A673 (cell line): ENCODE data around the gene ZSCAN32. TPM values are rescaled to one million over a fixed set of nuclear protein-coding genes. Genes with fewer than 3 reads are reported as not detected.

ENCODE experiments used
- BruUV-seq: library from RNA; stranded (reverse); fragments of 400-500 nt; replicated peaks from 2 replicates; lab custom pipeline; 2021; lab: Mats Ljungman, UMichigan
- CTCF ChIA-PET: fragments of 300-600 bp; sonication (Branson Sonifier 250); formaldehyde crosslinking; loops from one replicate; lab custom pipeline; 2022; ENCODE audit warnings: antibody characterized with exemption; lab: Charles Lee
- POLR2A ChIA-PET: fragments of 300-600 bp; sonication (Branson Sonifier 250); formaldehyde crosslinking; loops from one replicate; lab custom pipeline; 2022; ENCODE audit warnings: antibody characterized with exemption; ENCODE audit not compliant: low non-redundant PET; lab: Charles Lee
- DNase-seq: peaks from one replicate; pipeline ENCODE4 v3.0.0-alpha.2; 2015; ENCODE audit warnings: low spot score
- H3K27ac ChIP-seq: fragments of 200-600 bp; sonication (generic); 2 replicates; pipeline ENCODE4 v1.5.1; 2016; ENCODE audit warnings: mixed run types, low read depth, mild to moderate bottlenecking, mixed read lengths, antibody characterized with exemption, low read length; ENCODE audit not compliant: poor library complexity, severe bottlenecking
- H3K27me3 ChIP-seq: fragments of 200-600 bp; sonication (generic); replicated peaks from 2 replicates; pipeline ENCODE4 v1.6.1; 2017; ENCODE audit warnings: mixed run types, low read depth, mild to moderate bottlenecking, mixed read lengths, antibody characterized with exemption, low read length; ENCODE audit not compliant: insufficient read depth, poor library complexity
- H3K36me3 ChIP-seq: fragments of 200-600 bp; sonication (generic); 2 replicates; pipeline ENCODE4 v1.6.1; 2016; ENCODE audit warnings: mixed run types, mild to moderate bottlenecking, mixed read lengths, antibody characterized with exemption, low read length; ENCODE audit not compliant: insufficient read depth, poor library complexity, severe bottlenecking
- H3K4me1 ChIP-seq: fragments of 200-600 bp; sonication (generic); 2 replicates; pipeline ENCODE4 v1.6.1; 2017; ENCODE audit warnings: mixed run types, mild to moderate bottlenecking, mixed read lengths, antibody characterized with exemption, low read length; ENCODE audit not compliant: insufficient read depth, poor library complexity, severe bottlenecking
- H3K4me3 ChIP-seq: fragments of 200-600 bp; sonication (generic); 2 replicates; pipeline ENCODE4 v1.5.1; 2016; ENCODE audit warnings: low read depth, mixed run types, mild to moderate bottlenecking, mixed read lengths, low read length; ENCODE audit not compliant: poor library complexity, severe bottlenecking
- H3K9me3 ChIP-seq: fragments of 200-600 bp; sonication (generic); 2 replicates; pipeline ENCODE4 v1.6.1; 2016; ENCODE audit warnings: mixed run types, low read depth, mild to moderate bottlenecking, mixed read lengths, antibody characterized with exemption, low read length; ENCODE audit not compliant: poor library complexity, severe bottlenecking
- CTCF ChIP-seq: fragments of 300-800, 200-600 bp; sonication (generic); conservative IDR thresholded peaks from 2 replicates; pipeline ENCODE4 v1.5.1; 2017; ENCODE audit warnings: low read depth, mild to moderate bottlenecking, antibody characterized with exemption, low read length, moderate library complexity, mixed read lengths
- EZH2 ChIP-seq: fragments of 200-600 bp; sonication (generic); IDR thresholded peaks from 2 replicates; pipeline ENCODE4 v1.6.1; 2017; ENCODE audit warnings: borderline replicate concordance, low read depth, mild to moderate bottlenecking, mixed read lengths, antibody characterized with exemption, low read length; ENCODE audit not compliant: poor library complexity, severe bottlenecking
- intact Hi-C: fragments of 100-400 bp; cut with micrococcal nuclease; formaldehyde crosslinking; loops from one replicate; pipeline ENCODE4 v1.10.0; 2022; ENCODE audit not compliant: unreplicated experiment
- total RNA-seq: library from RNA; stranded (reverse); gene quantifications from 2 replicates; pipeline ENCODE4 v1.2.3, GENCODE V29; 2021

Gene ZSCAN32
- total RNA-seq, 1 experiment from 2014 or later = 17.3 TPM

DNA sequence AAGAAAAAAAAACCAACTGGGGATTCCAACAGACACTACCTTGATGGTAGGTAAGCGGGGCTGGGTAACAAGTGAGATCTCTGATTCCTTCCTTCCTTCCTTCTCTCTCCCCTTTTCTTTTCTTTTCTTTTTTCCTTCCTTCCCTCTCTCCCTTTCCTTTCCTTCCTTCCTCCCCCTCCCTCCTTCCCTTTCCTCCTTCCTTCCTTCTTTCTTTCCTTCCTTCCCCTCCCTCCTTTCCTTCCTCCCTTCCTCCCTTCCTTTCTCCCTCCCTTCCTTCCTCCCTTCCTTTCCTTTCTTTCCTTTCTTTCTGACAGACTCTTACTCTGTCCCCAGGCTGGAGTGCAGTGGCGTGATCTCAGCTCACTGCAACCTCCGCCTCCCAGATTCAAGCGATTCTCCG, 25.1 kb downstream of the ZSCAN32 start:
- H3K4me1 ChIP-seq = no peaks in the 10 kb centered on the region
- no TSS peak for BruUV-seq
- POLR2A ChIA-PET = no interaction called here
- no peak for DNase-seq
- TF ChIP-seq CTCF = no peak
- no peak for TF ChIP-seq EZH2
- H3K27ac ChIP-seq = no peak overlapping the region
- no peak overlapping the region for H3K4me3 ChIP-seq
- CTCF ChIA-PET = no interaction called here
- H3K9me3 ChIP-seq = peaks cover 24% of the 10 kb centered on the region
- H3K36me3 ChIP-seq = no peaks in the 10 kb centered on the region
- intact Hi-C loops = no loop called here
- no peaks in the 10 kb centered on the region for H3K27me3 ChIP-seq

DNA sequence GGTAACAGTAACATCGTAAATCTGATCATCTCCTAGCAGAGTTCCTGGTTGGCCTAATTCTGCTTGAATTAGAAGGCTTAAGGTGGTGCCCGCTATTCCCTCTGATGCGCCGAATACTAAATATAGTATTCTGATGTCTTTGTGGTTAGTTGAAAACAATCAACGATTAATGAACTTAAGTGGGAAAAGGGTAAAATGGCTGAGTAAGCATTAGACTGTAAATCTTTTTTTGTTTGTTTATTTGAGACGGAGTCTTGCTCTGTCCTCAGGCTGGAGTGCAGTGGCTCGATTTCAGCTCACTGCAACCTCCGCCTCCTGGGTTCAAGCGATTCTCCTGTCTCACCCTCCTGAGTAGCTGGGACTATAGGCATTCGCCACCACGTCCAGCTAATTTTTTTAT, 31.7 kb downstream of the ZSCAN32 start:
- POLR2A ChIA-PET = no interaction called here
- intact Hi-C loops = no loop called here

GRCh38 chr16:3364774-3365427, 35.9 kb downstream of the ZSCAN32 start:
- BruUV-seq = no TSS peak
- POLR2A ChIA-PET = no interaction called here

More for the DNA sequence above, 31.7 kb downstream of the ZSCAN32 start:
- H3K36me3 ChIP-seq = no peaks in the 10 kb centered on the region
- H3K9me3 ChIP-seq = peaks cover 19% of the 10 kb centered on the region
- no peak for DNase-seq
- CTCF ChIA-PET = no interaction called here
- H3K4me3 ChIP-seq = no peak overlapping the region
- TF ChIP-seq EZH2 = no peak
- TF ChIP-seq CTCF = no peak
- H3K27me3 ChIP-seq = no peaks in the 10 kb centered on the region
- no peaks in the 10 kb centered on the region for H3K4me1 ChIP-seq
- no TSS peak for BruUV-seq
- no peak overlapping the region for H3K27ac ChIP-seq

More at GRCh38 chr16:3364774-3365427, 35.9 kb downstream of the ZSCAN32 start:
- H3K36me3 ChIP-seq = no peaks in the 10 kb centered on the region
- peaks cover 19% of the 10 kb centered on the region for H3K9me3 ChIP-seq
- H3K27ac ChIP-seq = peak overlapping the region; percentile 82
- peak overlapping the region; percentile 49 for H3K4me3 ChIP-seq
- intact Hi-C loops = no loop called here
- TF ChIP-seq EZH2 = no peak
- TF ChIP-seq CTCF = no peak
- CTCF ChIA-PET = no interaction called here
- peaks cover 8% of the 10 kb centered on the region for H3K27me3 ChIP-seq
- DNase-seq = peak; percentile 97
- no peaks in the 10 kb centered on the region for H3K4me1 ChIP-seq
